SW 1271 (cell line): ENCODE data around the gene FLT4.

Source experiments
- DNase-seq, 2 experiments: peaks; one replicate each; lab custom pipeline; 2025; lab: John Stamatoyannopoulos, UW

The FLT4 gene

GRCh38 chr5:180626661-180627385, 22.6 kb downstream of the FLT4 start:
- no peak for DNase-seq

DNA sequence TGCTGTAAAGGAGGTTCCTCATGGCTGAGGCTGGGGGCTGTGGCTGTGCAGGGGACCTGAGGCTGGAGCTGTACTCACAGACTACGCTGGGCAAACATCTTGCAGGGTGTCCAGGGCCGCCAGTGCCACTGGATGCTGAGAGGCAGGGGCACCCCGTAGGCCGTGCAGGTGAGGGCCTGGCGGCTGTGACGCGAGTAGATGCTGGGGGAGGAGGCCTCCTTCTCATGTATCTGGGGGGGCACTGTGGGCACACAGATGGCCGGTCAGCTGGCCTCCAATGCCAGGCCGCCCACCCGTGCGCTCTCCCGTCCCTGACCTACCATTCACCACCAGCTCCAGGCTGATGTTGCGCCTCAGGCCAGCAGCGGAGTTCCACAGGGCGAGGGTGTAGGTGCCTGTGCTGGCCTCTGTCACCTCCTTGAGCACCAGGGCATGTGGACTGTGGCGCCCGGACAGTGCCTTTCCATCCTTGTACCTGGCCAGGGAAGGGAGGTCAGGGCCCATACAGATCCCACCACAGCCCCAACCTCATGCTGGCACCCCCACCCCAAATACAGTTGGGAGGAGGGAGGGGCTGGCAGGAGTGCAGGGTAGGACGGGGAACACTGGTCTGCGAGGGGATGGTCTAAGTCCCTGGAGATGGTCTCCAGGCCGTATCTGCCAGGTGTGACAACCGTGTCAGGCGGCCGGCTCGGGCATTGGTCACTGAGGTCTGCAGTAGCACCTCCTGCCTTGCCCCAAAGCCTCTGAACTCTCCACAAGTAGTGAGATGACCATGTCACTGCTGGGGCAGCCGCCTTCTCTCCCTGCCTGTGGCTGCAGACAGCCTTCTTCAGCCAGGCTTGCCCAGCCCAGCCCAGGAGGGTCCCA, 23.4 kb downstream of the FLT4 start:
- no peak for DNase-seq

DNA sequence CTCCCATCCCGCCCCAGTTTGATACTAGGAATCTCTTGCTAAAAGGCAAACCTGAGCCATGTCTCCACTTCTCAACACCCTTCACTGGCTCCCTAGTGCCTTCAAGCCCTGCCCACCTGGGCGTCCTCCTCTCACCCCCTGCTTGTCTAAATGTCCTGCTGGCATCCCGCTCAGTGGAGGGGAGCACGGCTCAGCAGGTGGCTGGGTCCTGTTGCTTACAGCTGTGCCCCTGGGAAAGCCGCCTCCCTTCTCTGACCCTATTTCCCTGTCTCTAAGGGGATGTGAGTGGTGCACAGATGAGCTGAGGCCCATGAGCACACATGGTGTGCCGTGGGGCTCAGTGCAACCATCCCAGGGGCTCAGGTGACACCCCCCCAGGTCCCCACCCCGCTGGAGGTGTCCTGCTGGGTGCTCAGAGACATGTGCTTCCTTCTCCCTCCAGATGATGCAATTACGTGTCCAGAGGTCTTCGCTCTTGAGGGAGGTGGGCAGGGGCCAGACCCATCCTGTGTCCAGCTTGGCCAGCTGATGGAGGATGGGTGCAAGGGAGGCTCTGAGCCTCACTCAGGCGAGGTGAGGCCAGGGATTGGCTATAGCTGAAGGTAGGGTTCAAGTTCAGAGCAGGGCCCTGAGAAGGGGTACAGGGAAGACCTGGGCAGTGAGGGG, 24.1 kb downstream of the FLT4 start:
- DNase-seq = no peak

DNA sequence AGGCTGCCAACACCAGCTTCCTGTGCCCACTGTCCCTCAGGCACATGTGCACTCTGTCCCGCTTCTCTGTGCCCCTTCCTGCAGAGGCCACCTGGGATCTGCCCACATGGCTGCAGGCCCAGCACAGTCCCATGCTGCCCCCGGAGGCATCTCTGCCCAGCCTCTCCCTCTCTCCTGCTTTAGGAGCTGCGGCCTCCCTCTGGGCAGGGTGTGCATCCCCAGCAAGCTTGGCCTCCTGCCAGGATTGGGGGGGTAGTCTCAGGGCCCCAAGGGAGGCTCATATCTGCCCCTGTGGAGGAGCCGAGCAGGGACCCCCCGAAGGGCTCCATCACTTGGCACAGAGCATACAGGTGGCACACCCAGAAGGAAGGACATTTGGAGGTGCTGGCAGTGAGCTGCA, 24.8 kb downstream of the FLT4 start:
- DNase-seq = no peak

GRCh38 chr5:180623844-180624243, 25.6 kb downstream of the FLT4 start:
- no peak for DNase-seq

DNA sequence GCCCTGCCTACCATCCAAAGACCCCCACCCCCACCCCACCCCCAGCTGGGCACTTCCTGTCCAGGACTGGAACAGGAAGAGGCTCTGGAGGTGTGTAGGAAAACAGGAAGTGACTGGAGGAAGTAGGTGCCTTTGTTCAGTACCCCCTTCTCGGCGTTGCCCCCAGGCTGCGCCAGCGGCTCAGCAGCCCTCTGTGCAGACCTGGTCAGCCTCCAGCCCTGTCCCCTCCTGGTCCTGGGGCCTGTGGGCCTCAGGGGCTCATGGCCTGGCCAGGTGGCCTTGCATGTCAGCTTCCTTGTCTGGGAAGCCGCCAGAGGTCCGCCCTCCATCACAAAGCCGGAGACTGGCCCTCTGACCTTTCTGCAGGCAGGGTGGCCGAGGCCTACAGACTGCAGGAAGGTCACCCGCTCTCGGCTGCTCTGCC, 26.0 kb downstream of the FLT4 start:
- DNase-seq = no peak

DNA sequence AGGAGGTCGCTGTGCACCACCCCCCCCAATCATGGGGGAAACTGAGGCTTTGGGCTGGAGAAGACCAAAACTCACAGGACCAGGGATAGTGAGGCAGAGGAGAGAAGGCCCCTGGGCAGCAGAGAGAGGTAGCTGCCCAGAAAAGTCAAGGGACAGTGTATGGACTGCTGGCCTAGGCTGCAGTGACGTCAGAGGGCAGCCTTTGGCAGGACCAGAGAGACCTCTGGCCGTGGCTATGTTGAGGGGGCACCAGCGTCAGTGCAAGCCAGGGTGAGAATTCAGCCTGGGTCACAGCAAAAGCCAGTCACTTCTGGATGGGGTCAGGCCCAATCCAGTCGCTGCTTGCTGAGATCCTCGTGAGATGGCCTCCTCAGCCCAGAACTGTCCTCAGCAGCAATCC, 26.5 kb downstream of the FLT4 start:
- DNase-seq = no peak

DNA sequence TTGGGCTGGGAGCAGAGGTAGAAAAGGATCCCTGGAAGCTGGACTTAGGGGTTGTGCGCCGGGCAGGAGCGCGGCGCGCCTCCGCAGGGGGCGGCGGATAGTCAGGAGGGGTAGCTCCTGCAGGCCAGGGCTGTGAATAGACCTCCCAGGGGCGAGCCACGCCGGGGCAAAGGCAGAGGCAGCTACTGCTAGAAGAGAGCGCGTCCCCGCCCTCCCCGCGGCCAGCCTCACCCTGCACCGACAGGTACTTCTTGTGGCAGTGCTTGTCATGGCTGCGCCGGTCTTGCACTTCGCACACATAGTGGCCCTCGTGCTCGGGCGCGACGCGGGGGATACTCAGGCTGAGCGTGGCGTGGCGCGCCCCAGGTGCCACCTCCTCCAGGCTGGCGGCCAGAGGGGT, 28.1 kb downstream of the FLT4 start:
- no peak for DNase-seq

DNA sequence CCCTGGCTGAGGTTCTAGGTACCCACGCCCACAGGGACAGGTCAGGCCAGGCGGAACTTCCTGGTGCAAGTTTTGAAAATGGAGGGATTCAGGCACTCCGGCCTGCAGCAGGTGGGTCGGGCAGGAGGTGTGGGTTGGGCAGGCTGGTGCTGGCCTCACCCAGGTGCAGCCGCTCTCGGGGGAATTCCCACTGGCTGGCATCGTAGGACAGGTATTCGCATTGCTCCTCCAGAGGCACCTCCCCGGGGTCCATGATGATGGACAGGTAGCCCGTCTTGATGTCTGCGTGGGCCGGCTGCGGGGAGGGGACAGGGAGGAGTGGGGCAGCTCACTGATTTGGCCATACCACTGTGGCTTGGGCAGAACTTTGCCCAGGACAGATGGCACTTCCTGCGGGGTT, 29.4 kb downstream of the FLT4 start:
- DNase-seq = no peak

DNA sequence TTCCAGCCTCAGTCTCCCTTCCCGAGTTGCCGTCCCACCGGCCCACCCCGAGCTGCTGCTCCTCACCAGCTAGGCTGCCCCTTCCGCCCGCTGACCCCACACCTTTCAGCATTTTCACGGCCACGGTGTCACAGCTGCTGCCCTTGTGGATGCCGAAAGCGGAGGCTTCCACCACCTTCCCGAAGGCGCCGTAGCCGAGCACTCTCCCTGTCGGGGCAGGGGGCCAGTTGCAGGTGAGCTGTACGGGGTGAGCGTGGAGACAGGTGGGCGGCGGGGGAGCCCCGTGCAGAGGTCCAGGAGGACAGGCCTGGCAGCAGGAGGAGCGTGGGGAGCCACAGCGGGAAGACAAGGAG, 29.9 kb downstream of the FLT4 start:
- DNase-seq = no peak

DNA sequence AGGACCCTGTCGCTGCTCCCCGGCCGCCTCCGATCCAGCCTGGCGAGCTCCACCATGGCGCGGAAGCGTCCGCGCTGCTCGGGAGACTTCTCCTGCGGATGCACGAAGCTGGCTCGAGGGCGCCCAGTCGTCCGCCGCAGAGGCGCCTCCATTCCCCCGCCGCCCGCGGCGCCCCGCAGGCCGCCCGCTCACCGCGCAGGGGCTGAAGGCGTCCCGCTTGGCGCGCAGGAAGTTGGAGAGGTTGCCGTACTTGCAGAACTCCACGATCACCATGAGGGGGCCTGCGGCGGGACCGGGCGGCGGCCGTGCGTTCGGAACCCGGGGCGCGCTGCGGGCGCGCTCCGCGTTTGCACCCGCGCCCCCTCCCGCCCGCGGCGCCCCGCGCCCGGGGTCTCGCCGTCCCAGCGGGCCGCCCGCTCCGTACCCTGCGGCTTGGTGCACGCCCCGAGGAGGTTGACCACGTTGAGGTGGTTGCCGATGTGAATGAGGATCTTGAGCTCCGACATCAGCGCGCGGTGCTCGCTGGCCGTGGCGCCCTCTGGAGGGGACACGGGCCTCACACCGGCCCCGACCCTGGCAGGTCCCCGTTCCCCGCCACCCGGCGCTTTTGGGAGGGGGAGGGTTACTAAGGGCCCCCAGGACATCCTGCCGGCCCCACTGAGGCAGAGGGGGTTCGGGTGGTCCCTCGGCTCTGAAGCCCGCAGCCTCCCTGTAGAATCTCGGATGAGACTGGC, 30.4 kb downstream of the FLT4 start:
- DNase-seq = peak in 1 of 2 experiments; percentile 54

DNA sequence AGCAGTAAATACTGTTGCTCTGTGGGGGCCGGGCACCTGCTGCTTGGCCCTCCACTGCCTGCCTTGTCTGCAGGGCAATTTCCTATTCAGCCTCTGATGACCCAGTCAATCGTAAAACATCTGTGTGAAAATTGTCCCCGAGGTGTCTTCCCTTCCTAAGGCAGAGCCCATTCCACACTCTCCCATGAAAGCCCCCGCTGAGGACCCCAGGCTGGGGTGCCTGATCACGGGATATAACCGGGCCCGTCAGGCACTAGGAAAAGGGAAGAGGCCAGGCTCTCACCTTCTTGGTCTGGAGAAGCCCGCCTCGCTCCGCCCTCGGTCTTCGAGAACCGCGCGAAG, 30.9 kb downstream of the FLT4 start:
- DNase-seq = no peak

DNA sequence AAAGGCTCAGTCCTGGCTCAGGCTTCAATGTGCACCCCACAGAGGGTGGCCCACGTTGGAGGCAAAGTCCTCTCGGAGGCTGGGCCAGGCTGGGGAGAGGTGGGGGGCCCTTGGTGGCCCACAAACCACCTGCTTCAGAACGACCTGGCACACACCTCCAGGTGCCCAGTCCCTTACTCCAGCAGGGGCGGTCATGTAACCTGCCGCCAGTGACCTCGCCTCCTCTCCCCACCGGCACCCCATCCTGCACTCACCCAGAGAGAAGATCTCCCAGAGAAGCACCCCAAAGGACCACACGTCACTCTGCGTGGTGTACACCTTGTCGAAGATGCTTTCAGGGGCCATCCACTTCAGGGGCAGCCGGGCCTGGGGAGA, 35.6 kb downstream of the FLT4 start:
- DNase-seq = no peak

- DNase-seq = no peak
These were observed 36.1 kb downstream of the FLT4 start for GRCh38 chr5:180613188-180613813.

- DNase-seq = no peak
These were observed 36.7 kb downstream of the FLT4 start for GRCh38 chr5:180612683-180613082.

DNA sequence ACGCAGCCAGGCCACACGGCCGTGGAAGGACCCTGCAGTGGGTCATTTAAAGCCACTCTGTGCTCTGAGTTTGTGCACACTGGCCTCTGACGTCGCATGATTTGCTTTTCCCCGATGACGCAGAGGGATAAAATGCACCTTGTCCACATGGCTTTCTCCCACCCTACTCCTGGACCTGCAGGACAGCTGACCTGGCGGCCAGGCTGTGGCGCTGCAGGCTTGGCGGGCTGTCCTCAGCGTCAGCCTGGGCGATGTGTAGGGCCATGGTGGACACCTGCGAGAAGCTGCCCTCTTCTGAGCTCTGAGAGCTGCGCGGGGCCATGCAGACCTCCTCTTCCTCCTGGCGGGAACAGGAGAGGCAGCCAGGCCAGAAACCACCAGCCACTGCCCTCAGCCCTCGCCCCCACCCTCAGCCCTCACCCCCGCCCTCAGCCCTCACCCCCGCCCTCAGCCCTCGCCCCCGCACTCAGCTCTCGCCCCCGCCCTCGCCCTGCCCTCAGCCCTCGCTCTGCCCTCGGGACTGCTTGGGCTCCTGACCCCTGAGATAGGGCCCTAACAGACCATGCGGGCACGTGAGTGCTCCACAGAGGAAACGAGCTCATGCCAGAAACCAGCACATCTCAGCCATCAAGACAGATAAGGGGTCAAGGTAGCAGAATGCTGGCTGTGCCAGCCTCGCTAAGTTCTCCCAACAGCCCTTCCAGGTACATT, 38.1 kb downstream of the FLT4 start:
- no peak for DNase-seq

GRCh38 chr5:180609817-180610550, 39.4 kb downstream of the FLT4 start:
- no peak for DNase-seq

DNA sequence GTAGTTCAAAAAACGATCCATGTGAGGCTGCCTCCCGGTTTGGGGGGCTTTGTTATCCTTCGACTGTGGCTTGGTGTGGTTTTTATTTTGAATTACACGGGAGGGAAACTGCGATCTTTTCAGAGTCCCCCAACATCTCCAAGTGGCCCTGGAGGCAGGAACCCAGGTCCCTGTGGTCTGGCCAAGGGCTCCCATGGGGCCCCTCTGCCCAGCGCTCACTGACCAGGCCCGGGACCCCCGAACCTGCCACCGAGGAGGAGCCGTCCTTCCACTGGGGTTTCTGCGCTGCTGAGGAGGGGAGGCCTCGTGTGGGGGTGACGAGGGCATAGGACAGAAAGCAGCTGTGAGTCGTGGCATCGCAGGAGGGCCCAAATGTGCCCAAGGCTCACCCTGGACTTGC, 40.0 kb downstream of the FLT4 start:
- no peak for DNase-seq

DNA sequence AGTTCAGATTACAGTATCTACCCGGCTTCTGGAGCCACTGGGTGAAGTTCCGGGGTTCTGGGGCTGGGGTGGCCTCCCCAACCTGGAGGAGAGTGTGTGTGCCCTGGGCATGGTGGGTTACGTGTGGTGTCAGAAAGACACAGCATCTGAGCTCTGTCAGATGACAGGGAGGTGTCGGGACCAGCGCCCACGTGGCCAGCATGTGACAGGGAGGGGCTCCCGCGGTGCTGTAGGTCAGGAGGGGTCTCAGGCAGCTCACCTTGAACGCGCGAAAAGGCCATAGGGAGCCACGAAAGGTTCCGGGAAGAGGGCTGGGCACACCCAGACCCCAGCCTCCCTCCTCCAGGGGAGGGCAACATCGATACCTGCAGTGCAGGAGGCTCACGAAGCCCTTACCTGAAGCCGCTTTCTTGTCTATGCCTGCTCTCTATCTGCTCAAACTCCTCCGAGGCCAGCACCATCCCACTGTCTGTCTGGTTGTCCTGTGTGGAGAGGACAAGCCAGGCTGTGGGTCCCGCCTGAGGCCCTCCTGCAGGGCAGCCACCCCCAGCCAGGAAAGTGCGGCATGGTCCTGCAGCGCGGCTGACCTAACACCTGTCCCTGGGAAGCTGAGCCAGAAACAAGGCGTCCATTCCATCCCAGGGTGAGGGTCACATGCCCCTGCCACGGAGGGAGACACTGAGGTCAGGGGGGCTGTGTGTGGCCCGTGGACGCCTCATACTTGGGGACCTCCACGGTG, 40.7 kb downstream of the FLT4 start:
- no peak for DNase-seq
